Uterus (tissue), 2 donors: ENCODE data around the gene RARS2.

ENCODE experiments used
- CTCF ChIP-seq, 4 experiments: fragments of 200-600 bp in 2 of 4; fragments of 450-650 bp in 2 of 4; sonication (generic) in 2 of 4; IDR thresholded peaks; one replicate each; pipeline ENCODE4 v1.5.1; 2016 to 2019; ENCODE audit warnings: antibody characterized with exemption in 4 of 4, mild to moderate bottlenecking in 2 of 4, moderate library complexity in 1 of 4
- POLR2A ChIP-seq, 2 donors: fragments of 450-650 bp; IDR thresholded peaks; one replicate each; pipeline ENCODE4 v1.6.1; 2016; ENCODE audit warnings: antibody characterized with exemption in 2 of 2, mild to moderate bottlenecking in 1 of 2, moderate library complexity in 1 of 2

GRCh38 chr6:87575423-87575822 is 14.4 kb downstream of the RARS2 start:
- no peak for TF ChIP-seq CTCF (IDR thresholded peaks at IDR 0.05)
- no peak for TF ChIP-seq POLR2A (IDR thresholded peaks at IDR 0.05)
